Measurements from ENCODE around the gene TTC22.

Gene TTC22

GRCh38 chr1:54751426-54751825 lies 49.7 kb downstream of the TTC22 start:
- no peak for DNase-seq

GRCh38 chr1:54750596-54750995 lies 50.5 kb downstream of the TTC22 start:
- no peak for DNase-seq

DNA sequence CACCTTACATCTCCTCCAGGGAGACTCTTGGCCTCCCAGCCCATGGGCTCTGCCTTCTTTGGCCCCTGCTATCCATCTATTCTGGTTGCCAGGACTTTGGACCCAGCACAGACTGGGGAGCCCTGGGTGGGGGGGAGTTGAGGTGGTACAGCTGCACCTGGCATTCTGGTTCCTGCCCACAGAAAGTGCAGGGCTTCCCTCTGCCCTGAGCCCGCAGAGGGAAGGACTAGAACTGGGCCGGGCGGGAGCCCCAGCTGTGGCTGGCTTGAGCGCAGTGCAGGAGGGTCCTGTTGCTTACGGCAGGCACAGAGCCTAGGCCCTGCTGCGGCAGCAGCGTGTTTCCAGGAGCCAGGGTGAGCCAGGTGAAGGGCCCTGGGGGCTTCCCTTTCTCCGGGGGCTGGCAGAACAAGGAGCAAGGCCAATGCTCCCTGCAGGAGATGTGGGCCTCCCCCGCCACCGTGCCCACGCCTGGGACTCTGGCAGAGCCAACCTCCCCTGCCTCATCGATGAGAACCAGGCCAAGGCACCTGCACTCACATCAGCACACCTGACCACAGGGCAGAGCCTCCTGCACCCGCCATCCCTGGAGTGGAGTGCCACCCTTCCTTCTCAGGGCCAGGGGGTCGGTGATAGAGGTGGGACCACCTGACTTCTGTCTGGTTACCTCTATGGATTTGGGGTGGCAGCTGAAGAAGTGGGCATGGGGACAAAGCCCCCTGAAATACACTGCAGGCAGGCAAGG lies 52.9 kb downstream of the TTC22 start:
- no peak for DNase-seq

- no peak for DNase-seq
Observed at GRCh38 chr1:54745864-54746263, 55.3 kb downstream of the TTC22 start.

GRCh38 chr1:54745274-54745673 lies 55.8 kb downstream of the TTC22 start:
- DNase-seq = no peak

DNA sequence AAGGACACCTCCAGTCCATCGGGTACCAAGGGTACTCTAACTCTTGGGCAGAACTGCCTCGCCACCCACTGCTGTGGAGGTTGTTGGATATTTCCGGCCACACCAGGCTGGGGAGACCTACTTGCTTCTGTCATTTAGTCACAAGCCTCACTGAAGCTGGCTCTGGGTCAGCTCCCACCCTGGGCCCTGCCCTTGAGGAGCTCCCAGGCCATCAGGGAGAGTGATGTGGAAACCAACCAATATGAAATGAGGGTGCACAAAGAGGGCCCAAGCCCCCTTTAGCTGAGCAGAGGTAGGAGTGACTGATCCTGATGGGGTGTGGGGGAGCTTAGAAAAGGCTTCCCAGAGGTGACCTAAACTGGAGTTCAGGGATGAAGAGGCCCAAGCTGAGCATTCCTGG lies 56.4 kb downstream of the TTC22 start:
- no peak for DNase-seq

- no peak for DNase-seq
Observed at GRCh38 chr1:54743416-54744226, 57.5 kb downstream of the TTC22 start.

DNA sequence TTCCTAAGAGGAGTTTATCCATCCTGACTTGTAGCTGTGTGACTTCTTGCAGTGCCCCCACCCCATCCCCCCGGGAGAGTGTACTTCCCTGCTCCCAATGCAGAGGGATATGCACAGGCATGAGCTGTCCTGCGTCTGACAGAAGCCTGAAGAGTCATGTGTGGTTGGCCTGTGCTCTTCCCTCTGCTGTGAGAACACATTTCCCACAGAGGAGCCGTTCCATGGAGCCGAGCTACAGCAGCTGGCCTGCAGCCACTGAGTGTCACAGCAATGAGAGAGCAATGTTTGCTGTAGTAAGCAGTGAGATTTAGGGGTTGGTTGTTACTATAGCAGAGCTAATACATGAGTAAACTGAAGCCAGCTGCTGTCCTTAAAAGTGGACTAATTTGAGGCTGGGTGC lies 58.8 kb downstream of the TTC22 start:
- no peak for DNase-seq

GRCh38 chr1:54741531-54741930 lies 59.6 kb downstream of the TTC22 start:
- no peak for DNase-seq

DNA sequence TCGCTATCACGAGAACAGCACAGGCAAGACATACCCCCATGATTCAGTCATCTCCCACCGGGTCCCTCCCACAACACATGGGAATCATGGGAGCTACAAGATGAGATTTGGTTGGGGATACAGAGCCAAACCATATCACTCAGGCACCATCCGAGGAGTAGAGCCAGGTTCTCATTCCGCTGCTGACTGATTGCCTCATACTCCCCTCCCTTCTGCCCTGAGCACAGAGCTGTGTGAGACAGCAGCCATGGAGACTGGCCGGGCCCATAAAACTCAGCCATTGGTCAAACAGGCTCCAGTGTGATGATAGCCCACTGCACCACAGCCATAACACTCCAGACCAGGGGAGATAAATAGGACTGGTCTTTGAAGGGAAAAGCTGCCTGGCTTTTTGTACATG lies 62.9 kb downstream of the TTC22 start:
- no peak for DNase-seq

GRCh38 chr1:54736685-54737084 lies 64.4 kb downstream of the TTC22 start:
- no peak for DNase-seq

All from amygdala (tissue), 56 donors.